IMR-90 (cell line): Measurements from ENCODE around the gene EPS15. TPM values are rescaled to one million over a fixed set of nuclear protein-coding genes. Genes with fewer than 3 reads are reported as not detected.

Experiments
- ATAC-seq: fragments of 200-7000 bp; cut with Tn5 transposase; 2 replicates; pipeline ENCODE4 v1.9.1; 2020; ENCODE audit warnings: low read depth, mild to moderate bottlenecking, moderate library complexity
- BruUV-seq: library from RNA; stranded (reverse); fragments of 400-500 nt; replicated peaks from 2 replicates; lab custom pipeline; 2021; lab: Mats Ljungman, UMichigan
- CTCF ChIA-PET: fragments of 300-600 bp; formaldehyde crosslinking; extraction: SDS; loops from one replicate; lab custom pipeline; 2021; ENCODE audit warnings: antibody characterized with exemption; lab: Yijun Ruan, JAX
- POLR2A ChIA-PET: fragments of 300-600 bp; sonication (Branson Sonifier 250); formaldehyde crosslinking; loops from one replicate; lab custom pipeline; 2022; ENCODE audit warnings: antibody characterized with exemption; ENCODE audit not compliant: unreplicated experiment; lab: Charles Lee
- DNase-seq: peaks from one replicate; pipeline ENCODE4 v3.0.0; 2013
- H2AFZ ChIP-seq: replicated peaks from 2 replicates; pipeline ENCODE3; 2013; ENCODE audit warnings: low read length, mild to moderate bottlenecking; ENCODE audit not compliant: poor library complexity
- H2AK5ac ChIP-seq: 2 replicates; pipeline ENCODE4 v1.6.1; 2013; ENCODE audit warnings: low read depth, low read length, inconsistent platforms
- H2AK9ac ChIP-seq: replicated peaks from 2 replicates; pipeline ENCODE3; 2013; ENCODE audit warnings: mild to moderate bottlenecking, low read depth, low read length, moderate library complexity; ENCODE audit not compliant: poor library complexity
- H2BK120ac ChIP-seq: 2 replicates; pipeline ENCODE4 v1.6.1; 2013; ENCODE audit warnings: low read depth, low read length, inconsistent platforms
- H2BK15ac ChIP-seq: 3 replicates; pipeline ENCODE4 v1.6.1; 2013; ENCODE audit warnings: low read depth, low read length, inconsistent platforms
- H2BK20ac ChIP-seq: 2 replicates; pipeline ENCODE4 v1.6.1; 2013; ENCODE audit warnings: low read depth, mild to moderate bottlenecking, inconsistent platforms, low read length, moderate library complexity
- H2BK5ac ChIP-seq: 2 replicates; pipeline ENCODE4 v1.6.1; 2013; ENCODE audit warnings: mild to moderate bottlenecking, low read depth, low read length, inconsistent platforms; ENCODE audit not compliant: poor library complexity, severe bottlenecking
- H3K14ac ChIP-seq: replicated peaks from 2 replicates; pipeline ENCODE4 v1.6.1; 2013; ENCODE audit warnings: low read depth, low read length, inconsistent platforms
- H3K18ac ChIP-seq: 2 replicates; pipeline ENCODE4 v1.6.1; 2013; ENCODE audit warnings: low read depth, low read length, control low read depth
- H3K23ac ChIP-seq: 2 replicates; pipeline ENCODE4 v1.6.1; 2013; ENCODE audit warnings: low read depth, low read length, inconsistent platforms
- H3K27ac ChIP-seq: 2 replicates; pipeline ENCODE4 v1.5.1; 2013; ENCODE audit warnings: mild to moderate bottlenecking, control low read depth, low read length; ENCODE audit not compliant: insufficient read depth
- H3K27me3 ChIP-seq: 2 replicates; pipeline ENCODE4 v1.6.1; 2013; ENCODE audit warnings: low read length; ENCODE audit not compliant: control insufficient read depth, insufficient read depth
- H3K36me3 ChIP-seq: 2 replicates; pipeline ENCODE4 v1.6.1; 2013; ENCODE audit warnings: low read length, mixed read lengths; ENCODE audit not compliant: control insufficient read depth, insufficient read depth
- H3K4ac ChIP-seq: 2 replicates; pipeline ENCODE4 v1.6.1; 2013; ENCODE audit warnings: low read depth, low read length, inconsistent platforms
- H3K4me1 ChIP-seq: 2 replicates; pipeline ENCODE4 v1.6.1; 2013; ENCODE audit warnings: low read length, mixed read lengths; ENCODE audit not compliant: control insufficient read depth, insufficient read depth
- H3K4me2 ChIP-seq: 2 replicates; pipeline ENCODE4 v1.6.1; 2013; ENCODE audit warnings: low read depth, mild to moderate bottlenecking, control low read depth, low read length, moderate library complexity
- H3K4me3 ChIP-seq: 2 replicates; pipeline ENCODE4 v1.5.1; 2013; ENCODE audit warnings: low read depth, mild to moderate bottlenecking, control low read depth, low read length, moderate library complexity; ENCODE audit not compliant: insufficient read depth
- H3K56ac ChIP-seq: 2 replicates; pipeline ENCODE4 v1.6.1; 2013; ENCODE audit warnings: low read length, inconsistent platforms; ENCODE audit not compliant: insufficient read depth; ENCODE audit errors: extremely low read depth
- H3K79me1 ChIP-seq, 2 experiments: 2 replicates each; pipeline ENCODE4 v1.6.1; 2013; ENCODE audit warnings: low read length in 2 of 2, inconsistent platforms in 1 of 2, low read depth in 1 of 2
- H3K9ac ChIP-seq: 2 replicates; pipeline ENCODE4 v1.6.1; 2013; ENCODE audit warnings: low read depth, low read length, control low read depth
- H3K9me1 ChIP-seq: 2 replicates; pipeline ENCODE4 v1.6.1; 2013; ENCODE audit warnings: low read length, inconsistent platforms; ENCODE audit not compliant: insufficient read depth
- H3K9me3 ChIP-seq: 2 replicates; pipeline ENCODE4 v1.6.1; 2013; ENCODE audit warnings: low read length; ENCODE audit not compliant: control insufficient read depth, insufficient read depth
- H4K20me1 ChIP-seq: 2 replicates; pipeline ENCODE4 v1.6.1; 2013; ENCODE audit warnings: low read length, inconsistent platforms; ENCODE audit not compliant: insufficient read depth
- H4K5ac ChIP-seq: 2 replicates; pipeline ENCODE4 v1.6.1; 2013; ENCODE audit warnings: mild to moderate bottlenecking, low read depth, low read length, control low read depth
- H4K8ac ChIP-seq, 2 experiments: 2 replicates each; pipeline ENCODE4 v1.6.1; 2013; ENCODE audit warnings: low read depth in 2 of 2, low read length in 2 of 2, control low read depth in 1 of 2, inconsistent platforms in 1 of 2
- H4K91ac ChIP-seq: 2 replicates; pipeline ENCODE4 v1.6.1; 2013; ENCODE audit warnings: low read depth, low read length, inconsistent platforms; ENCODE audit not compliant: insufficient read depth
- BHLHE40 ChIP-seq: fragments of 150-350 bp; IDR thresholded peaks from 2 replicates; pipeline ENCODE4 v1.6.1; 2016; ENCODE audit warnings: mild to moderate bottlenecking, low read depth, low read length
- CHD1 ChIP-seq: IDR thresholded peaks from 2 replicates; pipeline ENCODE4 v1.6.1; 2012; ENCODE audit warnings: low read depth, low read length, improper control_type of control experiment
- MAZ ChIP-seq: IDR thresholded peaks from 2 replicates; pipeline ENCODE4 v1.6.1; 2012; ENCODE audit warnings: low read depth, mild to moderate bottlenecking, low read length, improper control_type of control experiment, moderate library complexity, borderline replicate concordance
- MXI1 ChIP-seq: IDR thresholded peaks from 2 replicates; pipeline ENCODE4 v1.6.1; 2012; ENCODE audit warnings: low read depth, mild to moderate bottlenecking, low read length, moderate library complexity, borderline replicate concordance
- RAD21 ChIP-seq: IDR thresholded peaks from 2 replicates; pipeline ENCODE4 v1.6.1; 2012; ENCODE audit warnings: low read length, improper control_type of control experiment
- WGBS, 2 experiments: methylation state at CpG; one replicate each; pipeline versions ENCODE4 v1.1.5 to v1.1.7; 2013; ENCODE audit warnings: missing lambda C conversion rate in 2 of 2; ENCODE audit not compliant: insufficient read length in 1 of 2; ENCODE audit errors: extremely low coverage in 2 of 2; 5-methylcytosine and 5-hydroxymethylcytosine counted together
- dilution Hi-C: fragments of 300-500 bp; cut with HindIII; formaldehyde crosslinking; loops from one replicate; pipeline ENCODE4 v1.14.3; 2018; ENCODE audit warnings: low sequenced_read_pairs; ENCODE audit not compliant: unreplicated experiment
- in situ Hi-C: fragments of 300-500 bp; cut with MboI; formaldehyde crosslinking; loops from 3 replicates; pipeline ENCODE4 v1.14.3; 2019; ENCODE audit warnings: low sequenced_read_pairs, inconsistent platforms, mixed read lengths
- intact Hi-C: fragments of 100-400 bp; cut with micrococcal nuclease; formaldehyde crosslinking; loops from 2 replicates; pipeline ENCODE4 v1.10.0; 2022
- polyA plus RNA-seq, 3 experiments: library from polyadenylated mRNA; depleted of rRNA; stranded (reverse); fragments of >200 nt; gene quantifications; 2 replicates each; pipeline ENCODE4 v1.2.3, GENCODE V29; 2012; ENCODE audit warnings: low replicate concordance in 1 of 3
- total RNA-seq: library from RNA; depleted of rRNA; stranded (reverse); fragments of >200 nt; gene quantifications from 2 replicates; pipeline ENCODE4 v1.2.3, GENCODE V29; 2012
- TF ChIP-seq, protein P1 (sequence below): conservative IDR thresholded peaks from 2 replicates; pipeline ENCODE4 v1.5.1; 2012; ENCODE audit warnings: mild to moderate bottlenecking, low read depth, low read length, improper control_type of control experiment
- TF ChIP-seq, protein P2 (sequence below): fragments of 150-350 bp; IDR thresholded peaks from 2 replicates; pipeline ENCODE4 v1.6.1; 2017; ENCODE audit warnings: mild to moderate bottlenecking, antibody characterized with exemption, low read length, low read depth
- TF ChIP-seq, protein P3 (sequence below): fragments of 150-350 bp; IDR thresholded peaks from 2 replicates; pipeline ENCODE4 v1.6.1; 2016; ENCODE audit warnings: low read depth, mild to moderate bottlenecking, low read length, moderate library complexity, borderline replicate concordance

The EPS15 gene
- total and polyA plus RNA-seq, 2 of the 4 experiments (the other 2 are of a cell fraction) = 17.6 to 38.0 TPM

DNA sequence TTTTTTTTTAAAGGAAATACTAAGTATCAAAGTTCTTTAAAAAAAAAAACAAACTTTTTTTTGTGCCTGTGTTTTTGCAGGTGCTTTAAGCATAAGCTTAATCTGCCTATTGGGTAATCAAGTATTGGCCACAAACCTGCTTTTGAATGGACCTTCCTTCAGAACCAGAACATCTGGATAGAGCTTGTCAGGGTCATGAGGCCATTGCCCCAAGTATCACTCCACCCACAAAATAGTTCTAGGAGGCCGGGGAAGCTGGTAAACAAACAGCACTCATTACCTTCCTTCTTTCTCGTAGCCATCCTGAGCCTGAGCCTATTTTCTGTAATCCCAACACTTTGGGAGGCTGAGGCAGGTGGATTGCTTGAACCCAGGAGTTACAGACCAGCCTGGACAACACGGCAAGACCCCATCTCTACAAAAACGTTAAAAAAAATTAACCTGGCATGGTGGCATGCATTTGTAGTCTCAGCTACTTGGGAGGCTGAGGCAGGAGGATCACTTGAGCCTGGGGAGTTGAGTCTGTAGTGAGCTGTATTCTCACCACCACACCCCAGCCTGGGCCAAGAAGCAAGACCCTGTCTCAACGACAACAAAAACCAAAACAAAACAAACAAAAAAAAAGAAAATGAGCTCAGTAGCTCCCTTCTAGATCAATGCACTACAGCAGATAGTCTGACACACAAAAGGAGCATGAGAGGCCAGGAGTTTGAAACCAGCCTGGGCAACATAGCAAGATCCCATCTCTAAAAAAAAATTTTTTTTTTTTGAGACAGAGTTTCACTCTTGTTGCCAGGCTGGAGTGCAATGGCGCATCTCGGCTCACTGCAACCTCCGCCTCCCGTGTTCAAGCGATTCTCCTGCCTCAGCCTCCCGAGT lies 34.1 kb upstream of the EPS15 start (continued):
- TF ChIP-seq, protein P1, sequence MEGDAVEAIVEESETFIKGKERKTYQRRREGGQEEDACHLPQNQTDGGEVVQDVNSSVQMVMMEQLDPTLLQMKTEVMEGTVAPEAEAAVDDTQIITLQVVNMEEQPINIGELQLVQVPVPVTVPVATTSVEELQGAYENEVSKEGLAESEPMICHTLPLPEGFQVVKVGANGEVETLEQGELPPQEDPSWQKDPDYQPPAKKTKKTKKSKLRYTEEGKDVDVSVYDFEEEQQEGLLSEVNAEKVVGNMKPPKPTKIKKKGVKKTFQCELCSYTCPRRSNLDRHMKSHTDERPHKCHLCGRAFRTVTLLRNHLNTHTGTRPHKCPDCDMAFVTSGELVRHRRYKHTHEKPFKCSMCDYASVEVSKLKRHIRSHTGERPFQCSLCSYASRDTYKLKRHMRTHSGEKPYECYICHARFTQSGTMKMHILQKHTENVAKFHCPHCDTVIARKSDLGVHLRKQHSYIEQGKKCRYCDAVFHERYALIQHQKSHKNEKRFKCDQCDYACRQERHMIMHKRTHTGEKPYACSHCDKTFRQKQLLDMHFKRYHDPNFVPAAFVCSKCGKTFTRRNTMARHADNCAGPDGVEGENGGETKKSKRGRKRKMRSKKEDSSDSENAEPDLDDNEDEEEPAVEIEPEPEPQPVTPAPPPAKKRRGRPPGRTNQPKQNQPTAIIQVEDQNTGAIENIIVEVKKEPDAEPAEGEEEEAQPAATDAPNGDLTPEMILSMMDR = no peak

DNA sequence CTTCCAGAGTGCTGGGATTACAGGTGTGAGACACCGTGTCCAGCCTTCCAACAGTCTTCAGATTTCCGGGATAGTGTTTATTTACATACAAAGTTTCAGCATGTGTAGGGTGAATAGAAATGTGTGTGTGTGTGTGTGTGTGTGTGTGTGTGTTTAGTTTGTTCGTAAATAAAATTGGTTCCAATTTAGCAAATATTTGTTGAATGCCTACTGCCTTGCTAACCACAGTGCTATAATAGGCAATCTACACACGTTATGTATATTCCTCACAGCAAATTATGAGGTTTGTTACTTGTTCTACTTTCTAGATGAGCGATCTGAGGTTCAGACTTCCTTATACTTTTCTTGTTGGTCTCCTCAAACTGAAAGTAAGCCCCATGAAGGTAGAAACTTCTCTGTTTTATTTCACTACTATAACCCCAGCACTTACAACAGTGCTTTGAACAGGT lies 32.8 kb upstream of the EPS15 start:
- Histone ChIP-seq H3K18ac (no peak overlapping the region), H3K27me3 (no peaks in the 10 kb centered on the region), H3K9me3 (no peaks in the 10 kb centered on the region), H4K91ac (no peak overlapping the region), H2BK15ac (no peak overlapping the region), H3K36me3 (no peaks in the 10 kb centered on the region), H3K4me3 (no peak overlapping the region), H3K4me1 (peaks cover 4% of the 10 kb centered on the region; the same call in 1 of the 2 replicates), H2BK120ac (no peak overlapping the region), H3K9ac (no peak overlapping the region), H2BK5ac (no peak overlapping the region), H2AFZ (no peak overlapping the region), H3K4ac (no peak overlapping the region), H3K9me1 (no peaks in the 10 kb centered on the region), H3K79me1 (no peaks in the 10 kb centered on the region), H2BK20ac (no peak overlapping the region), H3K4me2 (no peak overlapping the region), H3K23ac (no peak overlapping the region), H2AK9ac (no peak overlapping the region), H3K56ac (no peak overlapping the region), H3K27ac (no peak overlapping the region), H4K20me1 (no peaks in the 10 kb centered on the region), H4K5ac (no peak overlapping the region), H3K14ac (no peak overlapping the region), H2AK5ac (no peak overlapping the region), H4K8ac (no peak overlapping the region)
- CTCF ChIA-PET = no interaction called here
- dilution Hi-C loops (no loop called here), intact Hi-C loops (no loop called here), in situ Hi-C loops (no loop called here)
- POLR2A ChIA-PET = no interaction called here
- WGBS, 2 experiments = no CpG with 5 or more reads among the region's 5 CpGs
- BruUV-seq = no TSS peak
- DNase-seq (no peak), ATAC-seq (no peak)
- TF ChIP-seq, protein P2, sequence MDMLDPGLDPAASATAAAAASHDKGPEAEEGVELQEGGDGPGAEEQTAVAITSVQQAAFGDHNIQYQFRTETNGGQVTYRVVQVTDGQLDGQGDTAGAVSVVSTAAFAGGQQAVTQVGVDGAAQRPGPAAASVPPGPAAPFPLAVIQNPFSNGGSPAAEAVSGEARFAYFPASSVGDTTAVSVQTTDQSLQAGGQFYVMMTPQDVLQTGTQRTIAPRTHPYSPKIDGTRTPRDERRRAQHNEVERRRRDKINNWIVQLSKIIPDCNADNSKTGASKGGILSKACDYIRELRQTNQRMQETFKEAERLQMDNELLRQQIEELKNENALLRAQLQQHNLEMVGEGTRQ = no peak
- no peak for TF ChIP-seq CHD1
- no peak for TF ChIP-seq BHLHE40
- TF ChIP-seq MAZ = no peak
- TF ChIP-seq RAD21 = no peak
- TF ChIP-seq MXI1 = no peak
- TF ChIP-seq, protein P1 = no peak
- TF ChIP-seq, protein P3, sequence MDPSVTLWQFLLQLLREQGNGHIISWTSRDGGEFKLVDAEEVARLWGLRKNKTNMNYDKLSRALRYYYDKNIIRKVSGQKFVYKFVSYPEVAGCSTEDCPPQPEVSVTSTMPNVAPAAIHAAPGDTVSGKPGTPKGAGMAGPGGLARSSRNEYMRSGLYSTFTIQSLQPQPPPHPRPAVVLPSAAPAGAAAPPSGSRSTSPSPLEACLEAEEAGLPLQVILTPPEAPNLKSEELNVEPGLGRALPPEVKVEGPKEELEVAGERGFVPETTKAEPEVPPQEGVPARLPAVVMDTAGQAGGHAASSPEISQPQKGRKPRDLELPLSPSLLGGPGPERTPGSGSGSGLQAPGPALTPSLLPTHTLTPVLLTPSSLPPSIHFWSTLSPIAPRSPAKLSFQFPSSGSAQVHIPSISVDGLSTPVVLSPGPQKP = no peak
